Trophoblast cell (in vitro differentiated cells and primary cell): ENCODE measurements around the gene COL23A1.

Experiments
- DNase-seq, 2 donors: peaks; one replicate each; pipeline ENCODE4 v3.0.0-alpha.2; 2016
- H2AFZ ChIP-seq: 2 replicates; pipeline ENCODE4 v1.6.1; 2013; ENCODE audit warnings: low read length, moderate library complexity, mild to moderate bottlenecking; ENCODE audit not compliant: insufficient read depth, poor library complexity
- H2AK5ac ChIP-seq: 2 replicates; pipeline ENCODE4 v1.6.1; 2013; ENCODE audit warnings: mild to moderate bottlenecking, low read length
- H2BK120ac ChIP-seq: 2 replicates; pipeline ENCODE4 v1.6.1; 2013; ENCODE audit warnings: low read length, mild to moderate bottlenecking, moderate library complexity; ENCODE audit not compliant: insufficient read depth, poor library complexity
- H2BK12ac ChIP-seq: 2 replicates; pipeline ENCODE4 v1.6.1; 2013; ENCODE audit warnings: mild to moderate bottlenecking, low read length, moderate library complexity
- H2BK5ac ChIP-seq: 2 replicates; pipeline ENCODE4 v1.6.1; 2013; ENCODE audit warnings: low read length, low read depth, moderate library complexity, mild to moderate bottlenecking; ENCODE audit not compliant: poor library complexity
- H3K14ac ChIP-seq: 2 replicates; pipeline ENCODE4 v1.6.1; 2013; ENCODE audit warnings: mild to moderate bottlenecking, low read length
- H3K18ac ChIP-seq: 2 replicates; pipeline ENCODE4 v1.6.1; 2013; ENCODE audit warnings: mild to moderate bottlenecking, low read length
- H3K23ac ChIP-seq: 2 replicates; pipeline ENCODE4 v1.6.1; 2013; ENCODE audit warnings: low read length
- H3K27ac ChIP-seq: 2 replicates; pipeline ENCODE4 v1.5.1; 2013; ENCODE audit warnings: low read depth, mild to moderate bottlenecking, inconsistent platforms, low read length, moderate library complexity
- H3K27me3 ChIP-seq: 2 replicates; pipeline ENCODE4 v1.6.1; 2013; ENCODE audit warnings: inconsistent platforms, mild to moderate bottlenecking, low read length, moderate library complexity; ENCODE audit not compliant: insufficient read depth
- H3K36me3 ChIP-seq, 2 experiments: 1 replicate in 1 of 2; 2 replicates in 1 of 2; pipeline ENCODE4 v1.6.1; 2013; ENCODE audit warnings: low read length in 2 of 2, mild to moderate bottlenecking in 2 of 2, moderate library complexity in 1 of 2; ENCODE audit not compliant: insufficient read depth in 2 of 2, control insufficient read depth in 1 of 2
- H3K4ac ChIP-seq: 2 replicates; pipeline ENCODE4 v1.6.1; 2013; ENCODE audit warnings: low read depth, mild to moderate bottlenecking, low read length, moderate library complexity
- H3K4me1 ChIP-seq, 2 experiments: 1 replicate in 1 of 2; 2 replicates in 1 of 2; pipeline ENCODE4 v1.6.1; 2013; ENCODE audit warnings: low read length in 2 of 2, mild to moderate bottlenecking in 2 of 2, moderate library complexity in 1 of 2; ENCODE audit not compliant: insufficient read depth in 2 of 2, control insufficient read depth in 1 of 2
- H3K4me2 ChIP-seq: 2 replicates; pipeline ENCODE4 v1.6.1; 2013; ENCODE audit warnings: inconsistent platforms, mild to moderate bottlenecking, low read length, moderate library complexity
- H3K4me3 ChIP-seq: 2 replicates; pipeline ENCODE4 v1.5.1; 2013; ENCODE audit warnings: mild to moderate bottlenecking, low read depth, low read length, inconsistent platforms
- H3K79me1 ChIP-seq: one replicate; pipeline ENCODE4 v1.6.1; 2013; ENCODE audit warnings: low read length
- H3K79me2 ChIP-seq: 2 replicates; pipeline ENCODE4 v1.6.1; 2013; ENCODE audit warnings: low read length, mild to moderate bottlenecking; ENCODE audit not compliant: control insufficient read depth, insufficient read depth, poor library complexity
- H3K9ac ChIP-seq: 2 replicates; pipeline ENCODE4 v1.6.1; 2013; ENCODE audit warnings: mild to moderate bottlenecking, low read length
- H3K9me3 ChIP-seq: 2 replicates; pipeline ENCODE4 v1.6.1; 2013; ENCODE audit warnings: low read depth, mild to moderate bottlenecking, control low read depth, inconsistent platforms, low read length; ENCODE audit not compliant: insufficient read depth
- H4K12ac ChIP-seq: 2 replicates; pipeline ENCODE4 v1.6.1; 2013; ENCODE audit warnings: low read depth, mild to moderate bottlenecking, low read length, moderate library complexity
- H4K8ac ChIP-seq: 2 replicates; pipeline ENCODE4 v1.6.1; 2013; ENCODE audit warnings: low read depth, mild to moderate bottlenecking, low read length, moderate library complexity
- H4K91ac ChIP-seq: one replicate; pipeline ENCODE4 v1.6.1; 2013; ENCODE audit warnings: low read depth, mild to moderate bottlenecking, low read length, moderate library complexity
- WGBS: extraction: QIAGEN DNeasy Blood & Tissue Kit; methylation state at CpG from one replicate; pipeline ENCODE4 v1.1.7; 2013; ENCODE audit warnings: missing lambda C conversion rate; ENCODE audit not compliant: insufficient read length, insufficient coverage; ENCODE audit errors: extremely low coverage; 5-methylcytosine and 5-hydroxymethylcytosine counted together

The COL23A1 gene

GRCh38 chr5:178502401-178503100 is 87.6 kb downstream of the COL23A1 start:
- no CpG with 5 or more reads among the region's 21 CpGs for WGBS
- H3K23ac ChIP-seq = no peak overlapping the region
- no peak overlapping the region for H3K27ac ChIP-seq
- H2BK120ac ChIP-seq = no peak overlapping the region
- H3K9me3 ChIP-seq = peaks cover 2% of the 10 kb centered on the region
- no peak for DNase-seq
- H3K79me1 ChIP-seq = no peaks in the 10 kb centered on the region
- H2BK5ac ChIP-seq = no peak overlapping the region
- no peak overlapping the region for H3K4ac ChIP-seq
- H4K91ac ChIP-seq = no peak overlapping the region
- no peak overlapping the region for H2BK12ac ChIP-seq
- H3K9ac ChIP-seq = no peak overlapping the region
- no peak overlapping the region for H3K18ac ChIP-seq
- no peaks in the 10 kb centered on the region for H3K79me2 ChIP-seq
- no peak overlapping the region for H4K12ac ChIP-seq
- no peaks in the 10 kb centered on the region for H3K36me3 ChIP-seq
- H4K8ac ChIP-seq = no peak overlapping the region
- no peaks in the 10 kb centered on the region for H3K4me1 ChIP-seq
- H3K4me2 ChIP-seq = no peak overlapping the region
- no peak overlapping the region for H2AFZ ChIP-seq
- H3K14ac ChIP-seq = no peak overlapping the region
- H2AK5ac ChIP-seq = no peak overlapping the region
- no peak overlapping the region for H3K4me3 ChIP-seq
- H3K27me3 ChIP-seq = no peaks in the 10 kb centered on the region

- no peak overlapping the region for H3K9ac ChIP-seq
- no peaks in the 10 kb centered on the region for H3K9me3 ChIP-seq
- H4K12ac ChIP-seq = no peak overlapping the region
- H2BK120ac ChIP-seq = no peak overlapping the region
- no peak overlapping the region for H3K27ac ChIP-seq
- H3K79me1 ChIP-seq = no peaks in the 10 kb centered on the region
- H2AK5ac ChIP-seq = no peak overlapping the region
- no peak overlapping the region for H3K14ac ChIP-seq
- no peak overlapping the region for H2BK5ac ChIP-seq
- H3K79me2 ChIP-seq = no peaks in the 10 kb centered on the region
- no peak overlapping the region for H3K4ac ChIP-seq
- H3K4me2 ChIP-seq = no peak overlapping the region
- no peaks in the 10 kb centered on the region for H3K4me1 ChIP-seq
- no peak overlapping the region for H4K91ac ChIP-seq
- H3K4me3 ChIP-seq = no peak overlapping the region
- no peak overlapping the region for H4K8ac ChIP-seq
- no peak overlapping the region for H2BK12ac ChIP-seq
- DNase-seq = no peak
- no peaks in the 10 kb centered on the region for H3K27me3 ChIP-seq
- no peak overlapping the region for H3K18ac ChIP-seq
- H2AFZ ChIP-seq = no peak overlapping the region
- no peaks in the 10 kb centered on the region for H3K36me3 ChIP-seq
- WGBS = no CpG with 5 or more reads among the region's 6 CpGs
- no peak overlapping the region for H3K23ac ChIP-seq
Measured at GRCh38 chr5:178499352-178499751, 90.8 kb downstream of the COL23A1 start.

GRCh38 chr5:178496642-178497041 is 93.6 kb downstream of the COL23A1 start:
- H3K14ac ChIP-seq = no peak overlapping the region
- H2BK12ac ChIP-seq = no peak overlapping the region
- H4K8ac ChIP-seq = no peak overlapping the region
- no peak overlapping the region for H2BK5ac ChIP-seq
- no peaks in the 10 kb centered on the region for H3K79me1 ChIP-seq
- no peak for DNase-seq
- no peak overlapping the region for H3K4me2 ChIP-seq
- H4K91ac ChIP-seq = no peak overlapping the region
- no peak overlapping the region for H3K23ac ChIP-seq
- H4K12ac ChIP-seq = no peak overlapping the region
- H2AFZ ChIP-seq = no peak overlapping the region
- H3K79me2 ChIP-seq = no peaks in the 10 kb centered on the region
- WGBS = no CpG with 5 or more reads among the region's 1 CpG
- no peaks in the 10 kb centered on the region for H3K36me3 ChIP-seq
- H3K9me3 ChIP-seq = peaks cover 4% of the 10 kb centered on the region
- H3K9ac ChIP-seq = no peak overlapping the region
- H3K4ac ChIP-seq = no peak overlapping the region
- H3K27me3 ChIP-seq = no peaks in the 10 kb centered on the region
- no peak overlapping the region for H2AK5ac ChIP-seq
- H3K27ac ChIP-seq = no peak overlapping the region
- H2BK120ac ChIP-seq = no peak overlapping the region
- no peak overlapping the region for H3K4me3 ChIP-seq
- no peak overlapping the region for H3K18ac ChIP-seq
- no peaks in the 10 kb centered on the region for H3K4me1 ChIP-seq

- no peak overlapping the region for H3K14ac ChIP-seq
Measured at GRCh38 chr5:178496214-178496613, 94.0 kb downstream of the COL23A1 start.

More at GRCh38 chr5:178496214-178496613, 94.0 kb downstream of the COL23A1 start:
- peak in 1 of 2 donors; percentile 23 for DNase-seq
- Histone ChIP-seq H3K18ac (no peak overlapping the region), H2BK5ac (no peak overlapping the region), H3K79me2 (no peaks in the 10 kb centered on the region), H3K23ac (no peak overlapping the region), H3K9me3 (peaks cover 5% of the 10 kb centered on the region), H3K79me1 (no peaks in the 10 kb centered on the region), H3K4me3 (no peak overlapping the region), H4K91ac (no peak overlapping the region), H2BK120ac (no peak overlapping the region), H3K4me1 (no peaks in the 10 kb centered on the region), H3K27ac (no peak overlapping the region), H2BK12ac (no peak overlapping the region), H3K36me3 (no peaks in the 10 kb centered on the region), H3K9ac (no peak overlapping the region), H3K4me2 (no peak overlapping the region), H3K4ac (no peak overlapping the region), H2AK5ac (no peak overlapping the region), H4K12ac (no peak overlapping the region), H4K8ac (no peak overlapping the region), H3K27me3 (no peaks in the 10 kb centered on the region), H2AFZ (no peak overlapping the region)
- WGBS = no CpG with 5 or more reads among the region's 5 CpGs
